Retinal pigment epithelial cell (primary cell): ENCODE measurements around the gene ELP1.

Source experiments
- DNase-seq: peaks from one replicate; pipeline ENCODE4 v3.0.0-alpha.2; 2010; ENCODE audit warnings: low read depth
- H3K4me3 ChIP-seq: 2 replicates; pipeline ENCODE4 v1.5.1; 2011; ENCODE audit warnings: mild to moderate bottlenecking, low read length, control low read depth, moderate library complexity
- CTCF ChIP-seq: conservative IDR thresholded peaks from 2 replicates; pipeline ENCODE4 v1.5.1; 2011; ENCODE audit warnings: low read depth, low read length, control low read depth, inconsistent platforms

ELP1 gene

GRCh38 chr9:108865037-108865436 is 68.9 kb downstream of the ELP1 start:
- no peak for DNase-seq
- H3K4me3 ChIP-seq, result no peak overlapping the region
- no peak for TF ChIP-seq CTCF

- DNase-seq, result no peak
- TF ChIP-seq CTCF, result no peak
- no peak overlapping the region for H3K4me3 ChIP-seq
Measured at GRCh38 chr9:108864446-108864845, 69.5 kb downstream of the ELP1 start.

GRCh38 chr9:108863891-108864290 is 70.0 kb downstream of the ELP1 start:
- DNase-seq, result no peak
- no peak overlapping the region for H3K4me3 ChIP-seq
- no peak for TF ChIP-seq CTCF

- DNase-seq, result no peak
- no peak for TF ChIP-seq CTCF
- H3K4me3 ChIP-seq, result no peak within 1 kb of the TSS
Measured at GRCh38 chr9:108861997-108862396, 71.9 kb downstream of the ELP1 start, which contains the start of gene ACTL7A. ACTL7A (plus strand) TSS chr9:108862266; CDS start chr9:108862323, 57 bp downstream.

- no peak overlapping the region for H3K4me3 ChIP-seq
- TF ChIP-seq CTCF, result no peak
Measured at GRCh38 chr9:108861464-108861863, 72.5 kb downstream of the ELP1 start.

GRCh38 chr9:108860764-108861163 is 73.2 kb downstream of the ELP1 start:
- no peak for TF ChIP-seq CTCF

More at GRCh38 chr9:108861464-108861863, 72.5 kb downstream of the ELP1 start:
- DNase-seq, result no peak

GRCh38 chr9:108860354-108860753 is 73.6 kb downstream of the ELP1 start:
- no peak overlapping the region for H3K4me3 ChIP-seq
- TF ChIP-seq CTCF, result no peak
- no peak for DNase-seq

More at GRCh38 chr9:108860764-108861163, 73.2 kb downstream of the ELP1 start:
- DNase-seq, result no peak
- no peak overlapping the region for H3K4me3 ChIP-seq
